SU-DHL-6 (cell line): Measurements from ENCODE around the gene ZNF81.
A peak's percentile ranks its signal among the peaks of the same experiment; 100 is the strongest.
"Not testable (repeated sequence)": the region's sequence is repeated elsewhere in the genome, so short reads cannot be mapped to it uniquely, and the experiment has no call there.

Source experiments
- H2AFZ ChIP-seq: fragments of 200-600 bp; sonication (generic); 2 replicates; pipeline ENCODE4 v1.6.1; 2014; ENCODE audit warnings: low read depth, mild to moderate bottlenecking, moderate library complexity, mixed read lengths, antibody characterized with exemption, low read length; ENCODE audit not compliant: severe bottlenecking
- H3F3A ChIP-seq: fragments of 200-600 bp; shearing (Covaris generic); 2 replicates; pipeline ENCODE4 v1.6.0; 2016; ENCODE audit warnings: antibody characterized with exemption, mild to moderate bottlenecking; ENCODE audit not compliant: insufficient read depth
- H3K27ac ChIP-seq: fragments of 200-600 bp; sonication (generic); 2 replicates; pipeline ENCODE4 v1.5.1; 2016; ENCODE audit warnings: low read depth, mild to moderate bottlenecking, low read length, moderate library complexity, mixed read lengths
- H3K27me3 ChIP-seq: fragments of 200-600 bp; sonication (generic), shearing (Covaris generic); 2 replicates; pipeline ENCODE4 v1.6.0; 2014; ENCODE audit warnings: mild to moderate bottlenecking, low read length
- H3K36me3 ChIP-seq: fragments of 200-600 bp; sonication (generic); 2 replicates; pipeline ENCODE4 v1.6.1; 2014; ENCODE audit warnings: mild to moderate bottlenecking, low read length, mixed read lengths
- H3K4me2 ChIP-seq: fragments of 300-600, 200-600 bp; shearing (Covaris generic), sonication (generic); 2 replicates; pipeline ENCODE4 v1.6.0; 2014; ENCODE audit warnings: low read length, low read depth, mild to moderate bottlenecking; ENCODE audit not compliant: poor library complexity, severe bottlenecking
- H3K4me3 ChIP-seq: fragments of 200-600 bp; sonication (generic); 2 replicates; pipeline ENCODE4 v1.5.1; 2014; ENCODE audit warnings: antibody characterized with exemption, low read length, mild to moderate bottlenecking, mixed read lengths; ENCODE audit not compliant: insufficient read depth, poor library complexity, severe bottlenecking
- H3K79me2 ChIP-seq: fragments of 200-600 bp; sonication (generic); 2 replicates; pipeline ENCODE4 v1.6.1; 2014; ENCODE audit warnings: mild to moderate bottlenecking, low read length, moderate library complexity; ENCODE audit not compliant: insufficient read depth
- H3K9ac ChIP-seq: fragments of 200-600 bp; sonication (generic); 2 replicates; pipeline ENCODE4 v1.7.0; 2014; ENCODE audit warnings: mild to moderate bottlenecking, low read length
- H3K9me2 ChIP-seq: fragments of 200-600 bp; sonication (generic); replicated peaks from 2 replicates; pipeline ENCODE4 v1.6.1; 2014; ENCODE audit warnings: low read length; ENCODE audit not compliant: insufficient read depth
- H3K9me3 ChIP-seq: fragments of 200-600 bp; sonication (generic); 2 replicates; pipeline ENCODE4 v1.6.1; 2014; ENCODE audit warnings: low read length, mixed read lengths; ENCODE audit not compliant: insufficient read depth
- H4K20me1 ChIP-seq: fragments of 200-600 bp; sonication (generic); 2 replicates; pipeline ENCODE4 v1.6.1; 2014; ENCODE audit warnings: low read depth, mild to moderate bottlenecking, antibody characterized with exemption, low read length, moderate library complexity, mixed read lengths
- CTCF ChIP-seq: fragments of 200-600 bp; sonication (generic); IDR thresholded peaks from one replicate; pipeline ENCODE4 v1.5.1; 2017; ENCODE audit warnings: antibody characterized with exemption, mild to moderate bottlenecking, low read length, moderate library complexity; ENCODE audit not compliant: insufficient read depth, poor library complexity, severe bottlenecking
- EZH2phosphoT487 ChIP-seq: fragments of 200-600 bp; sonication (generic), shearing (Covaris generic); conservative IDR thresholded peaks from 2 replicates; pipeline ENCODE4 v1.6.1; 2018; ENCODE audit warnings: mild to moderate bottlenecking, antibody characterized with exemption, low read length, moderate library complexity, mixed read lengths

Gene ZNF81

GRCh38 chrX:47958761-47959342, 122.2 kb downstream of the ZNF81 start:
- no peak overlapping the region for H3K27ac ChIP-seq
- H4K20me1 ChIP-seq, result no peaks in the 10 kb centered on the region
- H3K9ac ChIP-seq, result no peak overlapping the region
- no peak overlapping the region for H2AFZ ChIP-seq
- no peak overlapping the region for H3K4me2 ChIP-seq
- H3K27me3 ChIP-seq, result no peaks in the 10 kb centered on the region
- H3K9me3 ChIP-seq, result no peaks in the 10 kb centered on the region
- no peaks in the 10 kb centered on the region for H3K9me2 ChIP-seq
- TF ChIP-seq CTCF (peak; percentile 14), EZH2phosphoT487 (no peak)
- H3K4me3 ChIP-seq, result no peak overlapping the region
- H3K79me2 ChIP-seq, result no peaks in the 10 kb centered on the region
- H3K36me3 ChIP-seq, result no peaks in the 10 kb centered on the region
- H3F3A ChIP-seq, result no peaks in the 10 kb centered on the region

DNA sequence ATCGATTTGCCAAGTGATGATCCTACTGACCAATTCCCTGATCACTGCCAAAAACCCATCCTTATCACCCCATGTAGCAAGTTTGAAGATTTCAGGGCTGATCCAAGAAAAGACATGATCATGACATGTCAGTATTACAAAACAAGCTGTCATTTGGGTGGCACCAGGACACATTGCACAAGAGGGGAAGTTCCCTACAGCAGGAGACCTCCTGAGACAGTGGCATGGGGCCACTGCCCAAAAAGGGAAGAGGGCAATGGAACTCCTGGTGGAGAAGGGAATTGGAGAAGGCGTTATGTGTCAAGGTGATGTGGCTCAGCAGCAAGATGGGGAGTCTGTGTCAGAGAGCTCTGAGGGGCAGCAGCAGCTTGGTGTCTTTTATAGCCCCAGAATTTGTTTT, 123.7 kb downstream of the ZNF81 start:
- peak overlapping the region; percentile 35 for H3K9ac ChIP-seq
- no peaks in the 10 kb centered on the region for H3F3A ChIP-seq
- no peaks in the 10 kb centered on the region for H3K9me3 ChIP-seq
- H3K9me2 ChIP-seq, result no peaks in the 10 kb centered on the region
- peak overlapping the region; percentile 58 for H3K27ac ChIP-seq
- no peaks in the 10 kb centered on the region for H3K36me3 ChIP-seq
- no peak overlapping the region for H2AFZ ChIP-seq
- TF ChIP-seq EZH2phosphoT487, result no peak
- no peak for TF ChIP-seq CTCF
- no peaks in the 10 kb centered on the region for H4K20me1 ChIP-seq
- H3K79me2 ChIP-seq, result no peaks in the 10 kb centered on the region
- no peak overlapping the region for H3K4me3 ChIP-seq
- H3K27me3 ChIP-seq, result no peaks in the 10 kb centered on the region
- peak overlapping the region; percentile 37 for H3K4me2 ChIP-seq

DNA sequence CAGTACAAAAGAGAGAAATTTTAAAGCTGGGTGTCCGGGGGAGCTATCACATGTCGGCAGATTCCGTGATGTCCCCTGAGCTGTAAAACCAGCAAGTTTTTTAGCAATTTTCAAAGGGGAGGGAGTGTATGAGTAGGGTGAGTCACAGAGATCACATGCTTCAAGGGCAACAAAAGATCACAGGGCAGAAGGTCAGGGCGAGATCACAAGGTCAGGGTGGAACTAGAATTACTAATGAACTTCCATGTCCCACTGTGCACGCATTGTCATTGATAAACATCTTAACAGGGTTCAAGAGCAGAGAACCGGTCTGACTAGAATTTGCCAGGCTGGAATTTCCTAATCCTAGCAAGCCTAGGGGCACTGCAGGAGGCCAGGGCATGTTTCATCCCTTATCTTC, 125.1 kb downstream of the ZNF81 start:
- H3K27me3 ChIP-seq, result not testable (repeated sequence)

GRCh38 chrX:47965526-47965925, 128.8 kb downstream of the ZNF81 start:
- not testable (repeated sequence) for H3K79me2 ChIP-seq, H3K9me3 ChIP-seq, H3F3A ChIP-seq, H4K20me1 ChIP-seq, H3K36me3 ChIP-seq, H3K27me3 ChIP-seq, H3K27ac ChIP-seq, H3K4me3 ChIP-seq, H3K9ac ChIP-seq, H2AFZ ChIP-seq, H3K4me2 ChIP-seq, H3K9me2 ChIP-seq

More for the DNA sequence above, 125.1 kb downstream of the ZNF81 start:
- not testable (repeated sequence) for H3F3A ChIP-seq, H2AFZ ChIP-seq, H3K79me2 ChIP-seq, H3K4me2 ChIP-seq, H3K9ac ChIP-seq, H3K9me2 ChIP-seq, H3K27ac ChIP-seq, H3K36me3 ChIP-seq, H3K9me3 ChIP-seq, H4K20me1 ChIP-seq, H3K4me3 ChIP-seq
